IMR-90 (cell line): Measurements from ENCODE around the gene SMIM44.

Source experiments
- CEBPB ChIP-seq: IDR thresholded peaks from 2 replicates; pipeline ENCODE4 v1.6.1; 2012; ENCODE audit warnings: low read depth, low read length, improper control_type of control experiment
- FOS ChIP-seq: fragments of 150-350 bp; IDR thresholded peaks from 2 replicates; pipeline ENCODE4 v1.6.1; 2016; ENCODE audit warnings: low read depth, low read length
- MAFK ChIP-seq: IDR thresholded peaks from 2 replicates; pipeline ENCODE4 v1.6.1; 2012; ENCODE audit warnings: low read depth, low read length, improper control_type of control experiment
- POLR2A ChIP-seq: IDR thresholded peaks from 2 replicates; pipeline ENCODE4 v1.6.1; 2012; ENCODE audit warnings: mild to moderate bottlenecking, low read depth, low read length
- RAD21 ChIP-seq: IDR thresholded peaks from 2 replicates; pipeline ENCODE4 v1.6.1; 2012; ENCODE audit warnings: low read length, improper control_type of control experiment
- RFX5 ChIP-seq: IDR thresholded peaks from 2 replicates; pipeline ENCODE4 v1.8.0; 2012; ENCODE audit warnings: low read depth, mild to moderate bottlenecking, low read length, moderate library complexity
- TF ChIP-seq, protein P1 (sequence below): conservative IDR thresholded peaks from 2 replicates; pipeline ENCODE4 v1.5.1; 2012; ENCODE audit warnings: mild to moderate bottlenecking, low read depth, low read length, improper control_type of control experiment
- TF ChIP-seq, protein P2 (sequence below): fragments of 150-350 bp; IDR thresholded peaks from 2 replicates; pipeline ENCODE4 v1.6.1; 2017; ENCODE audit warnings: mild to moderate bottlenecking, antibody characterized with exemption, low read length, low read depth
- TF ChIP-seq, protein P3 (sequence below): fragments of 150-350 bp; IDR thresholded peaks from 2 replicates; pipeline ENCODE4 v1.6.1; 2016; ENCODE audit warnings: low read depth, mild to moderate bottlenecking, low read length, moderate library complexity, borderline replicate concordance

DNA sequence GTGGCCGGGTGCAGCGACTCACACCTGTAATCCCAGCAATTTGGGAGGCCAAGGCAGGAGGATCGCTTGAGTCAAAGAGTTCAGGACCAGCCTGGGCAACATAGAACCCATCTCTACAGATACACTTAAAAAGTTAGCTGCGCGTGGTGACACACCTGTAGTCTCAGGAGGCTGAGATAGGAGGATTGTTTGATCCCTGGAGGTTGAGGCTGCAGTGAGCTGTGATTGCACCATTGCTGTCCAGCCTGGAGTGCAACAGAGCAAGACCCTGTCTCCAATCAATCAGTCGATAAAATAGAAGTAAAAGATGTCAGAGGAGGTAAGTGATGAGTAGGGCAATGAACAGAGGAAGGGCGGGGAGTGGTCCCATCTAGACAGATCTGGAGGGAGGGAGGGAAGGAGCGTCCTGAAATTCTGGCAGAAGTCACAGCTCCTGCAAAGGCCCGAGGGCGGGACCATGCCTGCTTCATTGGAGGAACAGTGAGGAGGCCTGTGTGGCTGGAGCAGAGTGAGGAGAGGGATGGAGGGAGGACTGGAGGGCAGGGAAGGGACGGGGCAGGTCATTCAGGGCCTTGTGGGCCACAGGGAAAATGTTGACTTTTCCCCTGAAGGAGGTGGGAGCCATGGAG, 12.6 kb downstream of the SMIM44 start:
- TF ChIP-seq, protein P1, sequence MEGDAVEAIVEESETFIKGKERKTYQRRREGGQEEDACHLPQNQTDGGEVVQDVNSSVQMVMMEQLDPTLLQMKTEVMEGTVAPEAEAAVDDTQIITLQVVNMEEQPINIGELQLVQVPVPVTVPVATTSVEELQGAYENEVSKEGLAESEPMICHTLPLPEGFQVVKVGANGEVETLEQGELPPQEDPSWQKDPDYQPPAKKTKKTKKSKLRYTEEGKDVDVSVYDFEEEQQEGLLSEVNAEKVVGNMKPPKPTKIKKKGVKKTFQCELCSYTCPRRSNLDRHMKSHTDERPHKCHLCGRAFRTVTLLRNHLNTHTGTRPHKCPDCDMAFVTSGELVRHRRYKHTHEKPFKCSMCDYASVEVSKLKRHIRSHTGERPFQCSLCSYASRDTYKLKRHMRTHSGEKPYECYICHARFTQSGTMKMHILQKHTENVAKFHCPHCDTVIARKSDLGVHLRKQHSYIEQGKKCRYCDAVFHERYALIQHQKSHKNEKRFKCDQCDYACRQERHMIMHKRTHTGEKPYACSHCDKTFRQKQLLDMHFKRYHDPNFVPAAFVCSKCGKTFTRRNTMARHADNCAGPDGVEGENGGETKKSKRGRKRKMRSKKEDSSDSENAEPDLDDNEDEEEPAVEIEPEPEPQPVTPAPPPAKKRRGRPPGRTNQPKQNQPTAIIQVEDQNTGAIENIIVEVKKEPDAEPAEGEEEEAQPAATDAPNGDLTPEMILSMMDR = no peak
- TF ChIP-seq CEBPB (no peak), RAD21 (no peak), RFX5 (no peak), POLR2A (no peak), FOS (no peak), MAFK (no peak)
- TF ChIP-seq, protein P2, sequence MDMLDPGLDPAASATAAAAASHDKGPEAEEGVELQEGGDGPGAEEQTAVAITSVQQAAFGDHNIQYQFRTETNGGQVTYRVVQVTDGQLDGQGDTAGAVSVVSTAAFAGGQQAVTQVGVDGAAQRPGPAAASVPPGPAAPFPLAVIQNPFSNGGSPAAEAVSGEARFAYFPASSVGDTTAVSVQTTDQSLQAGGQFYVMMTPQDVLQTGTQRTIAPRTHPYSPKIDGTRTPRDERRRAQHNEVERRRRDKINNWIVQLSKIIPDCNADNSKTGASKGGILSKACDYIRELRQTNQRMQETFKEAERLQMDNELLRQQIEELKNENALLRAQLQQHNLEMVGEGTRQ = no peak
- TF ChIP-seq, protein P3, sequence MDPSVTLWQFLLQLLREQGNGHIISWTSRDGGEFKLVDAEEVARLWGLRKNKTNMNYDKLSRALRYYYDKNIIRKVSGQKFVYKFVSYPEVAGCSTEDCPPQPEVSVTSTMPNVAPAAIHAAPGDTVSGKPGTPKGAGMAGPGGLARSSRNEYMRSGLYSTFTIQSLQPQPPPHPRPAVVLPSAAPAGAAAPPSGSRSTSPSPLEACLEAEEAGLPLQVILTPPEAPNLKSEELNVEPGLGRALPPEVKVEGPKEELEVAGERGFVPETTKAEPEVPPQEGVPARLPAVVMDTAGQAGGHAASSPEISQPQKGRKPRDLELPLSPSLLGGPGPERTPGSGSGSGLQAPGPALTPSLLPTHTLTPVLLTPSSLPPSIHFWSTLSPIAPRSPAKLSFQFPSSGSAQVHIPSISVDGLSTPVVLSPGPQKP = no peak
